GM21786 (cell line): ENCODE results near the gene OGFOD2.

Experiments used
- ATAC-seq: cut with Tn5 transposase; IDR thresholded peaks from one replicate; pipeline ENCODE4 v1.9.1; 2021; ENCODE audit not compliant: unreplicated experiment

Gene OGFOD2

GRCh38 chr12:122988036-122988435, 13.0 kb downstream of the OGFOD2 start:
- no peak for ATAC-seq

- no peak for ATAC-seq
Measured at GRCh38 chr12:122988612-122989212, 13.7 kb downstream of the OGFOD2 start.

- no peak for ATAC-seq
Measured at GRCh38 chr12:122989225-122989839, 14.3 kb downstream of the OGFOD2 start.

GRCh38 chr12:122989874-122990419, 14.9 kb downstream of the OGFOD2 start:
- no peak for ATAC-seq

GRCh38 chr12:122990561-122990960, 15.5 kb downstream of the OGFOD2 start:
- ATAC-seq = no peak

GRCh38 chr12:122990961-122991622, 16.0 kb downstream of the OGFOD2 start:
- ATAC-seq = no peak

GRCh38 chr12:122991623-122992275, 16.7 kb downstream of the OGFOD2 start:
- ATAC-seq = no peak

GRCh38 chr12:122992386-122992785, 17.3 kb downstream of the OGFOD2 start:
- ATAC-seq = no peak

- ATAC-seq = no peak
Measured at GRCh38 chr12:122994140-122994675, 19.2 kb downstream of the OGFOD2 start.

GRCh38 chr12:122994781-122995502, 19.9 kb downstream of the OGFOD2 start:
- no peak for ATAC-seq

- ATAC-seq = no peak
Measured at GRCh38 chr12:122995503-122996187, 20.6 kb downstream of the OGFOD2 start.

GRCh38 chr12:122996188-122996601, 21.2 kb downstream of the OGFOD2 start:
- ATAC-seq = no peak

- ATAC-seq = no peak
Measured at GRCh38 chr12:122996621-122997342, 21.7 kb downstream of the OGFOD2 start.

- no peak for ATAC-seq
Measured at GRCh38 chr12:122997343-122998250, 22.6 kb downstream of the OGFOD2 start.

- ATAC-seq = no peak
Measured at GRCh38 chr12:122998316-122998715, 23.3 kb downstream of the OGFOD2 start.

- ATAC-seq = no peak
Measured at GRCh38 chr12:122999196-122999946, 24.3 kb downstream of the OGFOD2 start.

GRCh38 chr12:122999986-123000420, 25.0 kb downstream of the OGFOD2 start:
- no peak for ATAC-seq

- no peak for ATAC-seq
Measured at GRCh38 chr12:123000578-123000977, 25.5 kb downstream of the OGFOD2 start.
